ES-I3 (cell line): ENCODE measurements around the gene EFHD2.
"Not testable (repeated sequence)": the region's sequence is repeated elsewhere in the genome, so short reads cannot be mapped to it uniquely, and the experiment has no call there.

ENCODE experiments used
- H3K36me3 ChIP-seq: 2 replicates; pipeline ENCODE4 v1.6.1; 2013; ENCODE audit warnings: mild to moderate bottlenecking, low read length, control low read depth, moderate library complexity; ENCODE audit not compliant: insufficient read depth
- H3K4me1 ChIP-seq: 2 replicates; pipeline ENCODE4 v1.6.1; 2013; ENCODE audit warnings: mild to moderate bottlenecking, control low read depth, low read length; ENCODE audit not compliant: insufficient read depth
- H3K9ac ChIP-seq: 2 replicates; pipeline ENCODE4 v1.6.1; 2013; ENCODE audit warnings: low read depth, mild to moderate bottlenecking, low read length, moderate library complexity
- H3K9me3 ChIP-seq: 2 replicates; pipeline ENCODE4 v1.6.1; 2013; ENCODE audit warnings: mild to moderate bottlenecking, low read length, moderate library complexity; ENCODE audit not compliant: control insufficient read depth, insufficient read depth

Gene EFHD2, protein sequence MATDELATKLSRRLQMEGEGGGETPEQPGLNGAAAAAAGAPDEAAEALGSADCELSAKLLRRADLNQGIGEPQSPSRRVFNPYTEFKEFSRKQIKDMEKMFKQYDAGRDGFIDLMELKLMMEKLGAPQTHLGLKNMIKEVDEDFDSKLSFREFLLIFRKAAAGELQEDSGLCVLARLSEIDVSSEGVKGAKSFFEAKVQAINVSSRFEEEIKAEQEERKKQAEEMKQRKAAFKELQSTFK

DNA sequence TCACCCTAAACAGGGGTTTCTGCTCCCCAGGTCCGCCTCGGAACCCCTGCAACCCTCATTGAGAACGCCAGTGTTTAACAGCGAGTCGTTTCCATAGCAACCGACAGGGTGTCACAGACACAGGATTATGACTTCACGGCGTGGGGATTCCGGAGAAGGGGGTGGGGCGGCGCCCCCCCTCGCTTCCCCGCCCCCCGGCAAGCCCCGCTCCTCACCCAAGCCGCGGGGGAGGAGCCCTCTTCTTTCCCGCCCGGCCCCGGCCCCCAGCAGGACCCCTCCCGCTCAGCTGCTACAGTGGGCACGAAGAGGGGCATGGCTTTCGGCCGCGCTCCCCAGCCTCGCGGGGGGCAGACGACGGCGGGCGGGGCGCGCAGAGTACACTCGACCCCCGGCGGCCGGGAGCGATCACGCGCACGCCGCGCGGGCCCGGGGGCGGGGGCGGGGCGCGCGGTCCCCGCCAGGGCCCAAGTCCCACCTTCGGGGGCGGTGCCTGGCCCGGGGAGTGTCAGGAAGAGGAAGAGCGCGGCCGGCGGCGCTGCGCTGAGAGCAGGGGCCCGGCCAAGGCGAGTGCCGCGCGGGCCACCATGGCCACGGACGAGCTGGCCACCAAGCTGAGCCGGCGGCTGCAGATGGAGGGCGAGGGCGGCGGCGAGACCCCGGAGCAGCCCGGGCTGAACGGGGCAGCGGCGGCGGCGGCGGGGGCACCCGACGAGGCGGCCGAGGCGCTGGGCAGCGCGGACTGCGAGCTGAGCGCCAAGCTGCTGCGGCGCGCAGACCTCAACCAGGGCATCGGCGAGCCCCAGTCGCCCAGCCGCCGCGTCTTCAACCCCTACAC is at the start of gene EFHD2:
Gene EFHD2, plus strand, starts transcription at position 501 of the 835 bp plus-strand sequence. Its CDS starts 84 bp downstream, at position 585.
- H3K4me1 ChIP-seq = peaks cover 17% of the 10 kb centered on the region; the same call in 1 of the 2 replicates
- H3K9ac ChIP-seq = peak within 1 kb of the TSS; percentile 52; the same call in 1 of the 2 replicates

DNA sequence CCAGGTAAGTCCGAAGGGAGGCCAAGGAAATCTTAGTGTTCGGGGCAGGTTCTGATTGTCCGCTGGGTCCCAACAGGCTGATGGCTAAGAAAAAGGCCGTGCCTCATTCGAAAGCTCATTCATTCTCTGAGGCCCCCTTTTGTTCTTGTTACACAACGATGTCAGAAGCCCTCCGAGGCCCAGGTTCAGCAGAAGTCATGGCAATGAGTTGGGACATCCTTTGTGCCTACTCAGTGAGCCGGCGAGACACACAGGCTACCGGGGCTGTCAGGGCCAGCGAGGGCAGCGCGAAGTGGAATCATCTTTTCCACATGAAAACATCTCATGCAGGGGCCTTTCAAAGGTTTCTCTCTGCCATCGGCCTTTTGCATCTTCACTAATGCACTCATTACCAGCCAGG is 49.0 kb upstream of the EFHD2 start:
- Histone ChIP-seq H3K4me1 (no peaks in the 10 kb centered on the region; the same call in 1 of the 2 replicates), H3K9ac (no peak overlapping the region)

More for the DNA sequence above, at the start of gene EFHD2:
- Histone ChIP-seq H3K36me3 (no peaks in the 10 kb centered on the region), H3K9me3 (no peaks in the 10 kb centered on the region)

DNA sequence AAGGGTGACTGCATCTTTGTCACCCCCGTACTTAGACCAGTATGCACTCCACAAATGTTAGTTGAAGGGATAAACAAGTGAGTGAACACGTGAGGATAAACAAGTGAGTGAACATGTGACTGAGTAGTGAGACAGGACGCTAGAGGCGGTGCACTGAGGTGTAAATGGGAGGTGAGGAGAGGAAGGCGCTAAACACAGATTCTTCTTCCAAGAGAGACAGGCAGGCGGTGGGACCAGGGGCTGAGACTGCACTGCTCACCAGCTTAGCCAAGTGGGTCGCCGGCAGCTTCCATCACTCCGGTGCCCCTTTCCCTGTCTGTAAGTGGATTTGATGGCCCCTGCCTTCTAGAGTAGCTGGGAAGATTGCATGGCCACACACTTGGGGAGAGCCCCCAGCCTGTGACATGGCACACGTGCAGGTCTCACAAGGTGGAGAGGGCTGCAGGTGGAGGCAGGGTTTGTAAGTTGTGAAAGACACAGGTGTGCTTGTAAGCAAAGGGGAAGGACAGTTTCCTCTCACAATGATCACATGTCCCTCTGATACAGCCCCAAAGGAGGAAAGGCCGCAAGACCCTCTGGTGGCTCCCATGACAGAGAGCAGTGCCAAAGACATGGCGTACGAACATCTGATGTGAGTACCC is 47.5 kb upstream of the EFHD2 start:
- Histone ChIP-seq H3K9ac (no peak overlapping the region), H3K9me3 (no peaks in the 10 kb centered on the region), H3K36me3 (no peaks in the 10 kb centered on the region), H3K4me1 (no peaks in the 10 kb centered on the region; the same call in 1 of the 2 replicates)

More for the DNA sequence above, 49.0 kb upstream of the EFHD2 start:
- Histone ChIP-seq H3K36me3 (no peaks in the 10 kb centered on the region), H3K9me3 (no peaks in the 10 kb centered on the region)

DNA sequence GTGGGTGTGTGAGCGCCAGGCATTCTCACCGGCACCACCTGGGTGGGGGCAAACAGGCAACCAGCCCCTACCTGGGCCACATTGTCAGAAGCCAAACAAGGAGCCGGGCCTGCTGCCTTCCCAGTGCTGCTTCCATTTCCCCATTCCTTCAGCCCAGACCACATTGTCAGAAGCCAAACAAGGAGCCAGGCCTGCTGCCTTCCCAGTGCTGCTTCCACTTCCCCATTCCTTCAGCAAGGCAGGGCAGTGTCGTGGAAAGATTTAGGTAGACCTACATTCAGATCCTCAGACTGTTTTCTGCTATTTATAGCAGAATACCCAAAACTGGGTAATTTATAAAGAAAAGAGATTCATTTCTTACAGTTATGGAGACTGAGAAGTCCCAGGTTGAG is 47.0 kb upstream of the EFHD2 start:
- Histone ChIP-seq H3K4me1 (no peaks in the 10 kb centered on the region; the same call in 1 of the 2 replicates), H3K36me3 (no peaks in the 10 kb centered on the region), H3K9ac (no peak overlapping the region), H3K9me3 (no peaks in the 10 kb centered on the region)

DNA sequence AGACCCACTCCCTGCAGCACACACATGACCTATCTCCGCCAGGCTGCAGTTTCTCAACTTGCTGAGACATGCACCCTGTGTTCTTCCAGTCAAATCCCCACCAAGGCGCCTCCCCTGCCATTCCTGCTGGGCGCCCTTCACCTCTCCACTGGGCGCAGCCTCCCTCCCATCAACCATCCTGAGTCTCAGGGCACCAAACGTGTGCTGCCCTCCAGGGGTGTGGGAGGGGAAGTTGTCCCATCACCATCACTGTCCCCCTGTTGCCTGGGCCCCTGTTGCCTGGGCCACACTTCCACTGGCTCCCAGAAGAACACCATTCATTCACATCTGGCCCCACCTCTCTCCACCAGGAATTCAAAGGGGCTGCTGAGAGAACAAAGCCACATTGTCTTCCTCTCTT is 44.9 kb upstream of the EFHD2 start:
- Histone ChIP-seq H3K9ac (no peak overlapping the region), H3K9me3 (no peaks in the 10 kb centered on the region), H3K4me1 (no peaks in the 10 kb centered on the region; the same call in 1 of the 2 replicates), H3K36me3 (no peaks in the 10 kb centered on the region)

DNA sequence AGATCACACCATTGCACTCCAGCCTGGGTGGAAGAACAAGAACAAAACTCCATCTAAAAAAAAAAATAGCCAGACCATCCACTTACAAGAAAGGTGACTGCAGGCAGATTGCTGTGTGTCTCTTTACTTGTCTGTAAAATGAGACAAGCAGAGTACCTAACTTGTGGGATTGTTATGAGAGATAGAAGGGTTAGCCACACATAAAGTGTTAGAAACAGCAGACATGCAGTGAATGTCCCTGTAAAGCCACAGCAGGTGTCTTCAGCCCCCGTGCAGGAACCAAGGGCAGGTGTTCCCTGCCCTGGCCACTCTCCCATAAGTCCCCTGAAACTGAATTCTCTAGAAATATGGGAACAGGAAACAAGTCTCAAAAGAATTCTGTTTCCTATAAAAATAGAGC is 40.8 kb upstream of the EFHD2 start:
- no peak overlapping the region for H3K9ac ChIP-seq

DNA sequence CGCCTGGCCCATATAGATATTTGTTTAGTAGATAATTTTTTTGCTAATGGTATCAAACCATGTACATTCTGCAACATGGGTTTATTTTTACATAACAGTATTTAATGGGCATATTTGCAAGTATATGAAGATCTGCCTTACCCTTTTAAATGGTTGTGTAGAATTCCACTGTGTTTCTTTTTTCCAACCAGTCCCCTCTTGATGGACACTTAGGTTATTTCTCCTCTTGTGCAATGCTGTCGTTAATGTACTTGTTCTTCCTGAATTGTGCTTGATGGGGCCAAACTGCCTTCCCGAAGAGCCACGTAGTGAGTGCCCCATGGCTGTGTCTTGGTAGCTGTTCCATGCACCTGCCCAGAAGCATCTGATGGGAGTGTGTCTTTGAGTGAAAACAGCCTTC is 39.4 kb upstream of the EFHD2 start:
- no peaks in the 10 kb centered on the region for H3K36me3 ChIP-seq
- H3K9me3 ChIP-seq = no peaks in the 10 kb centered on the region
- no peaks in the 10 kb centered on the region; the same call in 1 of the 2 replicates for H3K4me1 ChIP-seq
- no peak overlapping the region for H3K9ac ChIP-seq

More for the DNA sequence above, 40.8 kb upstream of the EFHD2 start:
- no peaks in the 10 kb centered on the region for H3K9me3 ChIP-seq
- no peaks in the 10 kb centered on the region for H3K36me3 ChIP-seq
- no peaks in the 10 kb centered on the region; the same call in 1 of the 2 replicates for H3K4me1 ChIP-seq

DNA sequence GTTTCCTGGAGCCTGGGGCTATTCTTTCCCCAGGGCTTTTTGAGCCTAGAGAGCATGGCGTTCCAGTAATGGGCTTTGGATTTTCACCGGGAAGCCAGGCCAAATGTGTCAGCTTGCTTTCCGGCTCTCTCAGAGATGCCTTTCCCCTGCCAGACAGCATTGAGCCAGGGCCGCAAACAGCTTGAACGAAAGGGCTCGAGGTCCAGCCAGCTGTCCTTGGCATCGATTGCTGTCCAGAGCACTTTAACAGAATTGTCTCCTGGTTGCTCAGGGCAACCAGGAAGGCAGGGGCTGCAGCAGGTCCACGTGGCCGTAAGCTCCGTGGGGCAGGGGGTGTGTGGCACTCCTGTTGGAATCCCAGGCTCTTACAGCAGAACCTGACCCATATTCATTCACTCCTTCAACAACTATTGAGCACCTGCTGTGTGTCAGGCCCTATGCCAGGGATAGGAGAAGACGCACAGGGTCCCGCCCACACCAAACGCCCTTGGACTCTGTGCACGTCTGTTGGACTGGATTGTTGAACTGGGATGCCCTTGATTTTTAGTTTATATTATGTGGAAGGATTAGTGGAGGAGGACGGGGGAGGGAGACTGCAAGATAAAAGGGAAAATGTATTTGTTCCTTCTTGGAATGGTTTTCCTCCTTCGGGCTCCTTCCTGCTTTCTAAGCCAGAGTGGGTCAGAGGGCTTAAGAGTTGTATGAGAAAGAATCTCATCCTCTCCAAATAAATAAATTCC is 38.7 kb upstream of the EFHD2 start:
- H3K9ac ChIP-seq = no peak overlapping the region
- H3K9me3 ChIP-seq = no peaks in the 10 kb centered on the region
- no peaks in the 10 kb centered on the region for H3K36me3 ChIP-seq
- no peaks in the 10 kb centered on the region for H3K4me1 ChIP-seq

DNA sequence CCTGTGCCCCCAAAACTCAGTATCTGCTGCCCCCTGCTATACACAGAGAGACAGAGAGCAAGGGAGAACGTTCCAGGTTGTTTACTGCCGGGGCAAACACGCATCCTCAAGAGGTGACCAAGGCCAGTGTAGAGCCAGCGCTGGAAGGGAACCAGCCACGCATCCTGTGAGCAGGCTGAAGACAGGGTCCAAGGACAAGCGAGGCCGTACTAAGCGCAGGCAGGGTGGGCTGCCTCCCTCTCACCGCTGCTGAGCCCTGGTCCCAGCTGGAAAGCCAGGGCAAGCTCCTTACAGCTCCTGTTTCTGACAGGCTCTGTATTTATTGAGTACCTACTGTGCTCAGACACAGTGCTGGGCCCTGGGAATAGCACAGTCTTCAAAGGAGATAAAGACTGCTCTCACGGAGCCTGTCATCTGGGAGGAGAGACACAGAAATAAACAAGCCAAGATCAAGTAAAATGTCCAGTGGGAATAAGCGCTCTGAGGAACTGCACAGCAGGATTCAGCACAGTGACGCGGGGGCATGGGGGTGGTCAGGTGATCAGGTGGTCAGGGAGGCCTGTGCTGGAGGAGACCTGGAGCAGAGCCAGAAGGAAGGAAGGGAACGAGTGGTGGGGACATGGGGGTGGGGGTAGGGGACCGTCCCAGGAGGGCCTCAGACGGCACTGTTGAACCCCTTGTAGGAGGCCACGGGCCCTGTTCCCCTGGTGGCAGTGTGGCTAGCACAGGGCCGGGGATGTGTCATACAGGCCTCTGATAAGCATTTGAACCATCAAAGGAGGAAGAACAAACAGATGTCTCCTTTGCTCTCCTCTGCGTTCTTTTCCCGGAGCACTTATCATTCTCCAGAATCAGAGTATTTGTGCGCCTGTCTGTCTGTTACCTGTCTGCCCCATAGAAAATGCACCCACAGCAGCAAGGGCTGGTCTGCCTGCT is 37.8 kb upstream of the EFHD2 start:
- Histone ChIP-seq H3K36me3 (no peaks in the 10 kb centered on the region), H3K9ac (no peak overlapping the region), H3K4me1 (no peaks in the 10 kb centered on the region), H3K9me3 (no peaks in the 10 kb centered on the region)

DNA sequence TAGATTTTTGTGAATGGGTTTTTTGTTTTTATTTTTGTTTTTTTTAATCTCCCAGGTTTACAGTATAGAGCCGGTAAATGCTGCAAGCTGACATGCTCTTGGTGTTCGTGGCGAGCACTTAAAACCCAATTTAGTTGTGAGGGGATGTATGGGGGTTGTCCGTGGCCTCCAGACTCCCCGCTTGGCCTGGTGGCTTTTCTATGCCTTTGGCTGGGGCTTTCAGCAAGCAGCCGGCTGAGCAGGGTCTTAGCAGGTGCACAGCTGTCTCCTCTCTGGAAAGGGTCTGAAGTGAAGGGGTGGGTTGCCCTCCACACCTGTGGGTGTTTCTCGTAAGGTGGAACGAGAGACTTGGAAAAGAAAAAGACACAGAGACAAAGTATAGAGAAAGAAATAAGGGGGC is 31.0 kb upstream of the EFHD2 start:
- Histone ChIP-seq H3K9ac (no peak overlapping the region), H3K4me1 (0 out of 2 replicates have a peak, but pooled peaks cover 4% of the 10 kb centered on the region), H3K36me3 (no peaks in the 10 kb centered on the region), H3K9me3 (no peaks in the 10 kb centered on the region)

DNA sequence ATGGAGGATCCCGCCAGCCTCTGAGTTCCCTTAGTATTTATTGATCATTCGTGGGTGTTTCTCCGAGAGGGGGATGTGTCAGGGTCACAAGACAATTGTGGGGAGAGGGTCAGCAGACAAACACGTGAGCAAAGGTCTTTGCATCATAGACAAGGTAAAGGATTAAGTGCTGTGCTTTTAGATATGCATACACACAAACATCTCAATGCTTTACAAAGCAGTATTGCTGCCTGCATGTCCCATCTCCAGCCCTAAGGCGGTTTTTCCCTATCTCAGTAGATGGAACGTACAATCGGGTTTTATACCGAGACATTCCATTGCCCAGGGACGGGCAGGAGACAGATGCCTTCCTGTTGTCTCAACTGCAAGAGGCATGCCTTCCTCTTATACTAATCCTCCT is 30.5 kb upstream of the EFHD2 start:
- not testable (repeated sequence) for H3K9me3 ChIP-seq, H3K4me1 ChIP-seq, H3K9ac ChIP-seq, H3K36me3 ChIP-seq

DNA sequence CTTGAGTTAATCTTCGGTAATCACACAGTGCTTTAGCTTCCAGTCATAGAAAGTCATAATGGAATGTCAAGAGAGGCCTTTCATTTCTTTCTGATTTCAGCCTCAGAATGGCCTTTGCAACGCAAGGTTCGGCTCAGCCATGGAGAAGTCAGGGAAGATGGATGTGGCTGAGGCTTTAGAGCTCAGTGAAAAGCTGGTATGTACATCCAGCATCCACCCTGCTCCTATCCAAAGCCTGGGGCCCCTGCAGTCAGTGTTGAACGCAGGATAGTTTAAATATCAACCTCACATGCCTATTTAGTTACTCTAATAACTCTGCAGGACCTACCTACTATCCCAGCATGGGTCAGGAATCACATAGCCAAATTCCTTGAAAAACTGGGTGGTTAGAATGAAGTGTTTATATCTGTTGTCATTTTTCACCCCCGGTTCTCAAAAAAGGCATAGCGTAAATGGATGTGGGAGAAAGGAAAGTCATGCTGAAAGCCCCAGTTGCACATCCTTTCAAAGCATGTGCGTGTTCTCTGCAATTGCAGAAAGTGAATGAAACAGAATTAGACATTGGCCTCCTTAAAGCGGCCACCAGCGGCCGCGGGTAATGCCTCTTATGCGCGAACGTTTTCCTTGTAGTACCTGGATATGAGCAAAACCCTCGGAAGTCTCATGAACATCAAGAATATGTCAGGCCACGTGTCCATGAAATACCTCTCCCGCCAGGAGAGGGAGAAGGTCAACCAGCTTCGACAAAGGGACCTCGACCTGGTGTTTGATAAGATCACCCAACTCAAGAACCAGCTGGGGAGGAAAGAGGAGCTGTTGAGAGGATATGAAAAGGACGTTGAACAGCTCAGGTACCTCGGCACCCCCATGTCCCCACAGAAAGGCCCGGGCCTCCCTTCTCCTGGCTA is 28.8 kb upstream of the EFHD2 start:
- H3K9ac ChIP-seq = no peak overlapping the region
- H3K36me3 ChIP-seq = no peaks in the 10 kb centered on the region
- H3K9me3 ChIP-seq = no peaks in the 10 kb centered on the region
- H3K4me1 ChIP-seq = peaks cover 8% of the 10 kb centered on the region; the same call in 1 of the 2 replicates
